Stimulated activated CD4-positive, alpha-beta T cell treated with anti-CD3 and anti-CD28 coated beads, TNF-alpha, amount 100 ng/mL, for 48 hours (primary cell): ENCODE measurements around the gene RPS6KA4.
"Not testable (repeated sequence)": the region's sequence is repeated elsewhere in the genome, so short reads cannot be mapped to it uniquely, and the experiment has no call there.

ENCODE experiments used
- DNase-seq, 3 donors: peaks; one replicate each; pipeline ENCODE4 v3.0.0-alpha.2; 2020; ENCODE audit warnings: low read depth in 3 of 3

Gene RPS6KA4

GRCh38 chr11:64358907-64359711 is at the start of gene RPS6KA4:
RPS6KA4 (plus strand) TSS chr11:64359162; CDS start chr11:64359236, 74 bp downstream.
- DNase-seq: peak in 1 of 3 donors; percentile 27

GRCh38 chr11:64312947-64313346 is 46.0 kb upstream of the RPS6KA4 start:
- DNase-seq: no peak

- no peak for DNase-seq
These were observed 45.3 kb upstream of the RPS6KA4 start for GRCh38 chr11:64313491-64314145.

GRCh38 chr11:64314146-64314804 is 44.7 kb upstream of the RPS6KA4 start:
- DNase-seq: no peak

GRCh38 chr11:64314805-64315561 is 44.0 kb upstream of the RPS6KA4 start:
- no peak for DNase-seq

- DNase-seq: not testable (repeated sequence)
These were observed 43.1 kb upstream of the RPS6KA4 start for GRCh38 chr11:64315667-64316526.

- no peak for DNase-seq
These were observed 42.2 kb upstream of the RPS6KA4 start for GRCh38 chr11:64316672-64317324.

- peak; percentile 92 to 96 (median 95) for DNase-seq
These were observed 41.5 kb upstream of the RPS6KA4 start, which contains the start of gene TRMT112 for GRCh38 chr11:64317325-64317960. TRMT112 (minus strand) TSS chr11:64317559; CDS start chr11:64317526, 33 bp downstream.

- peak; percentile 86 to 92 (median 91) for DNase-seq
These were observed 40.8 kb upstream of the RPS6KA4 start, which contains the start of gene PRDX5 for GRCh38 chr11:64317961-64318765. PRDX5 (plus strand) TSS chr11:64318121; CDS start chr11:64318216, 95 bp downstream.

GRCh38 chr11:64318766-64319761 is 39.9 kb upstream of the RPS6KA4 start:
- DNase-seq: no peak

- DNase-seq: no peak
These were observed 38.4 kb upstream of the RPS6KA4 start for GRCh38 chr11:64320556-64320955.

- no peak for DNase-seq
These were observed 37.9 kb upstream of the RPS6KA4 start for GRCh38 chr11:64321026-64321425.

GRCh38 chr11:64321533-64321932 is 37.4 kb upstream of the RPS6KA4 start:
- no peak for DNase-seq

GRCh38 chr11:64322925-64323260 is 36.1 kb upstream of the RPS6KA4 start:
- no peak for DNase-seq

GRCh38 chr11:64323373-64323772 is 35.6 kb upstream of the RPS6KA4 start:
- DNase-seq: no peak

GRCh38 chr11:64323984-64324383 is 35.0 kb upstream of the RPS6KA4 start:
- DNase-seq: not testable (repeated sequence)

- DNase-seq: no peak
These were observed 34.1 kb upstream of the RPS6KA4 start for GRCh38 chr11:64324692-64325469.
